Measurements from ENCODE around the gene TMEM91.

GRCh38 chr19:41386442-41386841, 10.1 kb downstream of the TMEM91 start:
- TF ChIP-seq CTCF (IDR thresholded peaks at IDR 0.05) = no peak
- TF ChIP-seq POLR2AphosphoS5 (IDR thresholded peaks at IDR 0.05; ENCODE audit: low read depth, low read length) = no peak
- TF ChIP-seq EZH2phosphoT487 (IDR thresholded peaks at IDR 0.05; ENCODE audit: borderline replicate concordance, low read depth) = no peak
- TF ChIP-seq SIN3A (IDR thresholded peaks at IDR 0.05; ENCODE audit: borderline replicate concordance, low read depth, low read length) = no peak
- TF ChIP-seq FOXJ3 (CRISPR knock-in tag; IDR thresholded peaks at IDR 0.05) = no peak
- no peak for TF ChIP-seq JUND (IDR thresholded peaks at IDR 0.05)
- TF ChIP-seq, protein P1, sequence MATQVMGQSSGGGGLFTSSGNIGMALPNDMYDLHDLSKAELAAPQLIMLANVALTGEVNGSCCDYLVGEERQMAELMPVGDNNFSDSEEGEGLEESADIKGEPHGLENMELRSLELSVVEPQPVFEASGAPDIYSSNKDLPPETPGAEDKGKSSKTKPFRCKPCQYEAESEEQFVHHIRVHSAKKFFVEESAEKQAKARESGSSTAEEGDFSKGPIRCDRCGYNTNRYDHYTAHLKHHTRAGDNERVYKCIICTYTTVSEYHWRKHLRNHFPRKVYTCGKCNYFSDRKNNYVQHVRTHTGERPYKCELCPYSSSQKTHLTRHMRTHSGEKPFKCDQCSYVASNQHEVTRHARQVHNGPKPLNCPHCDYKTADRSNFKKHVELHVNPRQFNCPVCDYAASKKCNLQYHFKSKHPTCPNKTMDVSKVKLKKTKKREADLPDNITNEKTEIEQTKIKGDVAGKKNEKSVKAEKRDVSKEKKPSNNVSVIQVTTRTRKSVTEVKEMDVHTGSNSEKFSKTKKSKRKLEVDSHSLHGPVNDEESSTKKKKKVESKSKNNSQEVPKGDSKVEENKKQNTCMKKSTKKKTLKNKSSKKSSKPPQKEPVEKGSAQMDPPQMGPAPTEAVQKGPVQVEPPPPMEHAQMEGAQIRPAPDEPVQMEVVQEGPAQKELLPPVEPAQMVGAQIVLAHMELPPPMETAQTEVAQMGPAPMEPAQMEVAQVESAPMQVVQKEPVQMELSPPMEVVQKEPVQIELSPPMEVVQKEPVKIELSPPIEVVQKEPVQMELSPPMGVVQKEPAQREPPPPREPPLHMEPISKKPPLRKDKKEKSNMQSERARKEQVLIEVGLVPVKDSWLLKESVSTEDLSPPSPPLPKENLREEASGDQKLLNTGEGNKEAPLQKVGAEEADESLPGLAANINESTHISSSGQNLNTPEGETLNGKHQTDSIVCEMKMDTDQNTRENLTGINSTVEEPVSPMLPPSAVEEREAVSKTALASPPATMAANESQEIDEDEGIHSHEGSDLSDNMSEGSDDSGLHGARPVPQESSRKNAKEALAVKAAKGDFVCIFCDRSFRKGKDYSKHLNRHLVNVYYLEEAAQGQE (IDR thresholded peaks at IDR 0.05; ENCODE audit: low read depth, low read length) = no peak
- TF ChIP-seq CHD2 (IDR thresholded peaks at IDR 0.05; ENCODE audit: low read length, partially characterized antibody) = no peak

Data from SK-N-SH (cell line).